Mucosa of rectum (tissue), 2 donors: ENCODE data around the gene RPL18A.

Experiments
- H3K27ac ChIP-seq, 2 donors: one replicate each; pipeline ENCODE4 v1.7.0; 2013; ENCODE audit warnings: inconsistent platforms in 2 of 2, low read depth in 2 of 2, low read length in 2 of 2
- H3K27me3 ChIP-seq, 2 donors: one replicate each; pipeline ENCODE4 v1.7.0; 2013; ENCODE audit warnings: low read length in 2 of 2; ENCODE audit not compliant: control insufficient read depth in 2 of 2, insufficient read depth in 2 of 2
- H3K36me3 ChIP-seq, 2 donors: one replicate each; pipeline ENCODE4 v1.7.0; 2013; ENCODE audit warnings: low read length in 2 of 2; ENCODE audit not compliant: control insufficient read depth in 2 of 2, insufficient read depth in 2 of 2
- H3K4me1 ChIP-seq, 2 donors: one replicate each; pipeline ENCODE4 v1.7.0; 2013; ENCODE audit warnings: low read length in 2 of 2, mild to moderate bottlenecking in 1 of 2; ENCODE audit not compliant: control insufficient read depth in 2 of 2, insufficient read depth in 2 of 2
- H3K4me3 ChIP-seq, 2 donors: one replicate each; pipeline ENCODE4 v1.7.0; 2013; ENCODE audit warnings: low read length in 2 of 2
- H3K9ac ChIP-seq, 2 donors: one replicate each; pipeline ENCODE4 v1.7.0; 2013; ENCODE audit warnings: low read length in 2 of 2, low read depth in 1 of 2, mild to moderate bottlenecking in 1 of 2
- H3K9me3 ChIP-seq, 2 donors: one replicate each; pipeline ENCODE4 v1.7.0; 2013; ENCODE audit warnings: low read length in 2 of 2; ENCODE audit not compliant: control insufficient read depth in 2 of 2
- donor health status: healthy.
- donor health status: Normal muscosa, but diverticular disease.

RPL18A gene

DNA sequence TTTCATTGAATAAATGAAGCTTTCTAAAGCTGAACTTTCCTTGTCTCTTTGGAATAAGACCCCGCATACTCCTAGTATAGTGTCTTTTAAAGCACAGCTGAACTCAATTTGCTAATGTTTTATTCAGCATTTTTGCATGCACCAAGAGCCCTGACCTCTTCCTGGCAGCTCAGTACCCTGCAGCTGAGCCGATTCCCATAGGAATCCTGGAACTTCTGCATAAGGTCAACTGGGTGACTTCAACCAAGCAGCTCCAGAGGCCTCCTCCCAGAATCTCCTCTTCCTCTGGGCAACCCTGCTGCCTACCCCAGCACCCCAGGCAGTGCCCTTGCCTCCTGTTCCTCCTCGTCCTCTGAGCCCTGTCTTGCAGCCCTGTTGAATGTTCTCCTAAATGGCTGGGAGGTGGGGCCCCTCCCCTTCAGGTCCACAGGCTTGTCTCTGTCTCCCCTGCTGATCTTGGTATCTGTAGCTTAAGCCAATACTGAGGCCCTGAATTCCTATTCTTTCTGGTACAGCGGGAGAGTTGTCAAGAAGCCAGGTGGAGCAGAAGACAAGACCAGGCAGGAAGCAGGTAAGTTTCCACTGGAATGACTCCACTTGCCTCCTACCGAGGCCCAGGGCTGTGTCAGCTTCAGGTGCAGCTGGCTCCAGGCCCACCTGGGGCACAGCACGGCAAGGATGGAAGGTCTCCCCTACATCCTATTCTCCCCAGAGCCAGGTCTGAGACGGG is 49.5 kb downstream of the RPL18A start:
- no peaks in the 10 kb centered on the region for H3K27me3 ChIP-seq
- H3K9me3 ChIP-seq = no peaks in the 10 kb centered on the region
- H3K36me3 ChIP-seq = no peaks in the 10 kb centered on the region
- no peak overlapping the region for H3K9ac ChIP-seq
- no peak overlapping the region for H3K27ac ChIP-seq
- H3K4me1 ChIP-seq = no peaks in the 10 kb centered on the region
- no peak overlapping the region for H3K4me3 ChIP-seq

DNA sequence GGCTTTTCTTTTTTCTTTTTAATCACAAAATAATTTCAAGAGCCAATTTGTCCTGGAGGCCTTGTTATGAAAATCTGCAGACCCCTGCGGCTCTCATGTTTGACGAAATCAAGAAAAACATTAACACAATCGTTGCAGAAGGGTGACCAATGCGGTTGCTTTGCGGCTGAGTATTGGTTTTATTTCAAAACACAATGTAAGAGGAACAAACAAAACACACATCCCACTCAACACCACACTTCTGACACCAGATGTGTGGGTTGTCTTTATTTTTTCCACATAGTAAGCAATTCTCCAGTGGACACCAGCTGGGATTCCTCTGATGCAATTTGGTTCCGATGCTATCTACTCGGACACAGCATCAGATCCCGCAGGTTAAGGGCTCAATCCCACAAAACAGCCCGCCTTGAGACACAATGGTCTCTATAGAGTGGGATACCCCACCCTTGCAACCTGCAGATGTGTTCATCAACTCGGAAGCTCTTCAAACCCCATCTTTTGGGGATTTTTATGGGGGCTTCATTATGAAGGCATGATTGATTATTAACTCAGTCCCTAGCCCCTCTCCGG is 51.2 kb downstream of the RPL18A start:
- Histone ChIP-seq H3K27me3 (no peaks in the 10 kb centered on the region), H3K4me3 (no peak overlapping the region)

More for the DNA sequence above, 51.2 kb downstream of the RPL18A start:
- no peaks in the 10 kb centered on the region for H3K4me1 ChIP-seq
- no peaks in the 10 kb centered on the region for H3K36me3 ChIP-seq
- H3K9ac ChIP-seq = no peak overlapping the region
- no peaks in the 10 kb centered on the region for H3K9me3 ChIP-seq
- no peak overlapping the region for H3K27ac ChIP-seq
